ENCODE measurements around the gene NCAPD3.

NCAPD3 gene

GRCh38 chr11:134152696-134153095, 71.1 kb downstream of the NCAPD3 start:
- TF ChIP-seq SNAI2 (CRISPR knock-in tag; IDR thresholded peaks at IDR 0.05) (no peak), ZNF8 (CRISPR knock-in tag; IDR thresholded peaks at IDR 0.05) (no peak), ESRRG (CRISPR knock-in tag; IDR thresholded peaks at IDR 0.05) (no peak), RARB (CRISPR knock-in tag; IDR thresholded peaks at IDR 0.05) (no peak), ZC3H10 (CRISPR knock-in tag; IDR thresholded peaks at IDR 0.05) (no peak), ISL1 (CRISPR knock-in tag; IDR thresholded peaks at IDR 0.05) (no peak), CREB5 (CRISPR knock-in tag; IDR thresholded peaks at IDR 0.05; ENCODE audit: low read depth) (no peak), GLIS3 (CRISPR knock-in tag; IDR thresholded peaks at IDR 0.05) (no peak), BACH2 (CRISPR knock-in tag; IDR thresholded peaks at IDR 0.05; ENCODE audit: borderline replicate concordance) (no peak), PATZ1 (CRISPR knock-in tag; IDR thresholded peaks at IDR 0.05; ENCODE audit: borderline replicate concordance) (no peak), CSRNP3 (CRISPR knock-in tag; IDR thresholded peaks at IDR 0.05) (no peak), CSDC2 (CRISPR knock-in tag; IDR thresholded peaks at IDR 0.05) (no peak), POU6F1 (CRISPR knock-in tag; IDR thresholded peaks at IDR 0.05; ENCODE audit: borderline replicate concordance, low read depth) (no peak), ZFP30 (CRISPR knock-in tag; IDR thresholded peaks at IDR 0.05) (no peak), ZFP3 (CRISPR knock-in tag; IDR thresholded peaks at IDR 0.05) (no peak)
- no peak for ATAC-seq

- no peak for TF ChIP-seq CSDC2 (CRISPR knock-in tag; IDR thresholded peaks at IDR 0.05)
- no peak for TF ChIP-seq SNAI2 (CRISPR knock-in tag; IDR thresholded peaks at IDR 0.05)
- no peak for TF ChIP-seq GLIS3 (CRISPR knock-in tag; IDR thresholded peaks at IDR 0.05)
- TF ChIP-seq ZFP30 (CRISPR knock-in tag; IDR thresholded peaks at IDR 0.05): no peak
- no peak for TF ChIP-seq ZNF565 (CRISPR knock-in tag; conservative IDR thresholded peaks at IDR 0.05; ENCODE audit: low read depth)
- no peak for TF ChIP-seq TCF4 (CRISPR knock-in tag; IDR thresholded peaks at IDR 0.05; ENCODE audit: borderline replicate concordance)
- TF ChIP-seq ARNTL (CRISPR knock-in tag; IDR thresholded peaks at IDR 0.05; ENCODE audit: borderline replicate concordance, low read depth): no peak
- no peak for ATAC-seq
Measured at GRCh38 chr11:134151083-134151747, 72.6 kb downstream of the NCAPD3 start.

- ATAC-seq: no peak
- TF ChIP-seq CREB5 (CRISPR knock-in tag; IDR thresholded peaks at IDR 0.05; ENCODE audit: low read depth) (no peak), TCF4 (CRISPR knock-in tag; IDR thresholded peaks at IDR 0.05; ENCODE audit: borderline replicate concordance) (no peak), ZNF8 (CRISPR knock-in tag; IDR thresholded peaks at IDR 0.05) (no peak), GLIS3 (CRISPR knock-in tag; IDR thresholded peaks at IDR 0.05) (no peak), RARB (CRISPR knock-in tag; IDR thresholded peaks at IDR 0.05) (no peak), SNAI2 (CRISPR knock-in tag; IDR thresholded peaks at IDR 0.05) (no peak), PPARA (CRISPR knock-in tag; IDR thresholded peaks at IDR 0.05; ENCODE audit: borderline replicate concordance) (no peak), OSR1 (CRISPR knock-in tag; IDR thresholded peaks at IDR 0.05) (no peak), ISL1 (CRISPR knock-in tag; IDR thresholded peaks at IDR 0.05) (no peak), ZNF565 (CRISPR knock-in tag; conservative IDR thresholded peaks at IDR 0.05; ENCODE audit: low read depth) (no peak), ZC3H10 (CRISPR knock-in tag; IDR thresholded peaks at IDR 0.05) (no peak), PATZ1 (CRISPR knock-in tag; IDR thresholded peaks at IDR 0.05; ENCODE audit: borderline replicate concordance) (no peak), ARNTL (CRISPR knock-in tag; IDR thresholded peaks at IDR 0.05; ENCODE audit: borderline replicate concordance, low read depth) (no peak), TOX (CRISPR knock-in tag; IDR thresholded peaks at IDR 0.05; ENCODE audit: borderline replicate concordance) (no peak), BACH2 (CRISPR knock-in tag; IDR thresholded peaks at IDR 0.05; ENCODE audit: borderline replicate concordance) (no peak), ESRRG (CRISPR knock-in tag; IDR thresholded peaks at IDR 0.05) (no peak)
Measured at GRCh38 chr11:134150195-134150903, 73.4 kb downstream of the NCAPD3 start.
